Hepatocyte (in vitro differentiated cells): Measurements from ENCODE around the gene VAPB. TPM values are rescaled to one million over a fixed set of nuclear protein-coding genes. Genes with fewer than 3 reads are reported as not detected.

Source experiments
- DNase-seq: peaks from one replicate; pipeline ENCODE4 v3.0.0-alpha.2; 2016; ENCODE audit warnings: low spot score
- H2AFZ ChIP-seq: fragments of 200-600 bp; sonication (generic); 2 replicates; pipeline ENCODE4 v1.6.0; 2016; ENCODE audit warnings: antibody characterized with exemption, mild to moderate bottlenecking
- H3K27ac ChIP-seq: fragments of 200-600 bp; sonication (generic); 2 replicates; pipeline ENCODE4 v1.5.1; 2016; ENCODE audit warnings: mild to moderate bottlenecking
- H3K27me3 ChIP-seq: fragments of 200-600 bp; sonication (generic); 2 replicates; pipeline ENCODE4 v1.6.1; 2016
- H3K36me3 ChIP-seq: fragments of 200-600 bp; sonication (generic); replicated peaks from 2 replicates; pipeline ENCODE4 v1.5.1; 2016; ENCODE audit warnings: low read depth; ENCODE audit not compliant: insufficient read depth
- H3K4me1 ChIP-seq: fragments of 200-600 bp; sonication (generic); 2 replicates; pipeline ENCODE4 v1.5.1; 2016; ENCODE audit warnings: mild to moderate bottlenecking, moderate library complexity; ENCODE audit not compliant: insufficient read depth
- H3K4me2 ChIP-seq: fragments of 200-600 bp; sonication (generic); 2 replicates; pipeline ENCODE4 v1.6.0; 2016
- H3K4me3 ChIP-seq: fragments of 200-600 bp; sonication (generic); 2 replicates; pipeline ENCODE4 v1.5.1; 2016; ENCODE audit warnings: mild to moderate bottlenecking
- H3K79me2 ChIP-seq: fragments of 200-600 bp; sonication (generic); 2 replicates; pipeline ENCODE4 v1.6.0; 2017; ENCODE audit warnings: mild to moderate bottlenecking
- H3K9me2 ChIP-seq: fragments of 200-600 bp; sonication (generic); replicated peaks from 2 replicates; pipeline ENCODE4 v1.6.0; 2017; ENCODE audit warnings: mild to moderate bottlenecking; ENCODE audit not compliant: insufficient read depth
- H3K9me3 ChIP-seq: fragments of 200-600 bp; sonication (generic); 2 replicates; pipeline ENCODE4 v1.5.1; 2016; ENCODE audit warnings: low read depth, mild to moderate bottlenecking
- H4K20me1 ChIP-seq: fragments of 200-600 bp; sonication (generic); 2 replicates; pipeline ENCODE4 v1.6.0; 2016; ENCODE audit warnings: mild to moderate bottlenecking; ENCODE audit not compliant: insufficient read depth, poor library complexity, severe bottlenecking
- CTCF ChIP-seq: fragments of 200-600 bp; sonication (generic); IDR thresholded peaks from 2 replicates; pipeline ENCODE4 v1.5.1; 2016; ENCODE audit warnings: antibody characterized with exemption, mild to moderate bottlenecking; ENCODE audit not compliant: poor library complexity
- EZH2 ChIP-seq: fragments of 200-600 bp; sonication (generic); IDR thresholded peaks from 2 replicates; pipeline ENCODE4 v1.6.1; 2016; ENCODE audit warnings: antibody characterized with exemption, mild to moderate bottlenecking, borderline replicate concordance
- EZH2phosphoT487 ChIP-seq: fragments of 200-600 bp; sonication (generic); IDR thresholded peaks from one replicate; pipeline ENCODE4 v1.6.1; 2018; ENCODE audit warnings: antibody characterized with exemption, mild to moderate bottlenecking, low read depth, moderate library complexity; ENCODE audit not compliant: unreplicated experiment, severe bottlenecking
- WGBS: methylation state at CpG from one replicate; pipeline ENCODE4 v1.1.6; 2016; ENCODE audit warnings: low lambda C conversion rate; ENCODE audit errors: missing lambda C conversion rate; 5-methylcytosine and 5-hydroxymethylcytosine counted together
- polyA plus RNA-seq: library from polyadenylated mRNA; unstranded; fragments of >200 nt; fragmentation: Nextera tagmentation; extraction: Ambion mirVana; gene quantifications from 2 replicates; pipeline ENCODE4 v1.2.1, GENCODE V29; 2016
- total RNA-seq: library from RNA; depleted of rRNA; stranded (reverse); fragments of >200 nt; gene quantifications from 2 replicates; pipeline ENCODE4 v1.2.3, GENCODE V29; 2014

Gene VAPB
- total and polyA plus RNA-seq, 2 experiments from 2014 or later, result 32.1 to 49.6 TPM

- no peak for TF ChIP-seq EZH2phosphoT487
- no peak for TF ChIP-seq EZH2
- no peak for TF ChIP-seq CTCF
- Histone ChIP-seq H3K27ac (no peak overlapping the region), H3K9me2 (no peaks in the 10 kb centered on the region), H3K9me3 (no peaks in the 10 kb centered on the region), H3K4me3 (no peak overlapping the region), H3K4me2 (no peak overlapping the region), H3K4me1 (no peaks in the 10 kb centered on the region), H4K20me1 (no peaks in the 10 kb centered on the region), H3K79me2 (no peaks in the 10 kb centered on the region), H3K36me3 (no peaks in the 10 kb centered on the region), H3K27me3 (no peaks in the 10 kb centered on the region), H2AFZ (no peak overlapping the region)
- DNase-seq, result no peak
- WGBS, result 88% methylated on average over 3 of the region's 3 CpGs
Observed at GRCh38 chr20:58478141-58478805, 89.2 kb downstream of the VAPB start.

DNA sequence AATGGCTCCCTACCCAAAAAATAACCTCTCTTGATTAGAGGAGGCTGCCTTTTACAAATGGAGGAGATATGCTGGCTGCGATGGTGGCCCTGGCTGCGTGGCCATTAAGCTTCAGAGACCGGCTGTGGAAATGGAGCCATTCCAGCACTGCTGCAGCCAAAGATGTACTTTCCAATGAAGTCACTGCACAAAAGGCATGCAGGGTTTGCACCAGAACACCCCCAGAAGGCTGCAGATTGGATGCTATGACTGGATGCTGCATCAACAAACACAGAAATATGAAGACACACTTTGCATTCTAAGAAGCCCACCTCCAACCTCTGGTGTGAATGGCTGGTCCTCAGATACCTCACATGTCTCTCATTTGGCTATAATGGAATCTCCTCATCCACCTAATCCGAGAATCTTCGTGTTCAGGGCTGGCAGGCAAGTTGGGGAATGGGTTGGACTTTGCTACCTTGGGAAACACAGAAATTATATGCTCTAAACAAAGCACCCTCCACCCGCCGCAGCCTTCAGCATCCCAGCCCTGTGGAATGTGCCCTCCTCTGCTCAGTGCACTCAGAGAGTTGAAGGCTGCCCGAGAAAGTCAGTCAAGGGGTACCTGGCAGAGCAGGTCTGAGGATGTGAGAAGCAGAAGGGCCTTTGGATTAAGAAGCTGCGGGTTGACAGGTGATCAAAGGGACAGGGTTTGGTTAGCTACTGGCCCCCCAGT, 90.9 kb downstream of the VAPB start:
- WGBS, result 90% methylated on average over 9 of the region's 9 CpGs
- no peak overlapping the region for H3K4me2 ChIP-seq
- H4K20me1 ChIP-seq, result no peaks in the 10 kb centered on the region
- H3K4me3 ChIP-seq, result no peak overlapping the region
- H3K27me3 ChIP-seq, result no peaks in the 10 kb centered on the region
- no peaks in the 10 kb centered on the region for H3K79me2 ChIP-seq
- DNase-seq, result no peak
- H3K9me3 ChIP-seq, result no peaks in the 10 kb centered on the region
- H2AFZ ChIP-seq, result no peak overlapping the region
- no peak for TF ChIP-seq EZH2phosphoT487
- no peak for TF ChIP-seq EZH2
- no peak for TF ChIP-seq CTCF
- H3K4me1 ChIP-seq, result no peaks in the 10 kb centered on the region
- H3K36me3 ChIP-seq, result no peaks in the 10 kb centered on the region
- no peak overlapping the region for H3K27ac ChIP-seq
- no peaks in the 10 kb centered on the region for H3K9me2 ChIP-seq

DNA sequence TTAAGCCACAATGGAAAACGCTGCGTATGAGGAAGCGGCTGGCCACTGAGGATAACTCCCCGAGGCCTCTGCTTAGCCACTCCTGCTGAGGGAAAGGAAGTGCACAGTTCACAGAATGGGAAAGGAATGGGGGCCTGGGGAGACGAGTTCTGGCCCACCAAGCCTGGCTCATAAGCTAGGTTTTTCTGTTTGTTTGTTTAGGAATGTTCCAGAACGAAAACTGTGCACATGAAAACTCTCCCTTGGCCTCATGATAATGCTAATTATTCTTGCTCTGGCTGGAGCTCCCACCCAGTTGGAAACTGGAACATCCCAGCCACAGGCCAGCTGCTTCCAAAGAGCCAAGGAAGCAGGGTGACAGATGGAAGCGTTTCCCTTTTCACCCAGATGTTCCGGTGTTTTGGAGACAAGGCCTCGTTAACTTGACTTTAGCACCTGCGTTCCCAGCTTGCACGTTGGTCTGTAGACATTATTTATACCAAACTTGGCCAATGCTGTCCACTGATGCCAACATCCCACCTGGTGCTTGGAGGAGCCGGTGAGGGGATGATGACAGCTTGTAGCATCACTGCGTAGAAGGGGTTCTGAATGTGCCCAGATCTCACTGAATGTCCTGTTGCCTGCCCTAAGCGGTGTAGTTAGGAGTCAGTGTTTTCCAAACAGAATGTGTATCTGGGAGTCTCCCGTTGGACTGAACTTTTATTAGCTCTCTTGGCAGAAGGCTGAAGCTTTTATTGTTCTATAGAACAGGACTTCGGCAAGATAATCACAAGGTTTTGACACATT, 91.7 kb downstream of the VAPB start:
- no peaks in the 10 kb centered on the region for H4K20me1 ChIP-seq
- no peaks in the 10 kb centered on the region for H3K4me1 ChIP-seq
- no peak overlapping the region for H3K4me2 ChIP-seq
- no peak overlapping the region for H2AFZ ChIP-seq
- no peak overlapping the region for H3K4me3 ChIP-seq
- no peaks in the 10 kb centered on the region for H3K36me3 ChIP-seq
- H3K27ac ChIP-seq, result no peak overlapping the region
- H3K27me3 ChIP-seq, result no peaks in the 10 kb centered on the region
- no peak for DNase-seq
- no peaks in the 10 kb centered on the region for H3K79me2 ChIP-seq
- H3K9me2 ChIP-seq, result no peaks in the 10 kb centered on the region
- TF ChIP-seq EZH2 (no peak), EZH2phosphoT487 (no peak), CTCF (no peak)
- peaks cover 1% of the 10 kb centered on the region for H3K9me3 ChIP-seq
- 83% methylated on average over 16 of the region's 16 CpGs for WGBS
